ENCODE results near the gene CLIC5. TPM values are rescaled to one million over a fixed set of nuclear protein-coding genes. Genes with fewer than 3 reads are reported as not detected.
A peak's percentile ranks its signal among the peaks of the same experiment; 100 is the strongest.

CLIC5 gene
- total RNA-seq, 1 donor from 2014 or later: not detected

GRCh38 chr6:46044881-46045617 lies 29.4 kb upstream of the CLIC5 start:
- Histone ChIP-seq H3K27me3 (ENCODE audit: control insufficient read depth, insufficient read depth, low read length) (peaks cover 1% of the 10 kb centered on the region), H3K36me3 (ENCODE audit: control insufficient read depth, insufficient read depth, low read length) (no peaks in the 10 kb centered on the region), H3K4me3 (ENCODE audit: low read depth, low read length) (no peak overlapping the region)
- TF ChIP-seq CTCF (IDR thresholded peaks at IDR 0.05; ENCODE audit: insufficient read depth, low read length, severe bottlenecking): no peak
- DNase-seq (ENCODE audit: low read depth) (peak; percentile 93), FAIRE-seq (no peak)

- Histone ChIP-seq H3K36me3 (ENCODE audit: control insufficient read depth, insufficient read depth, low read length) (no peaks in the 10 kb centered on the region), H3K4me3 (ENCODE audit: low read depth, low read length) (no peak overlapping the region), H3K27me3 (ENCODE audit: control insufficient read depth, insufficient read depth, low read length) (no peaks in the 10 kb centered on the region)
- peak; percentile 59 for DNase-seq (ENCODE audit: low read depth)
- FAIRE-seq: no peak
- TF ChIP-seq CTCF (IDR thresholded peaks at IDR 0.05; ENCODE audit: insufficient read depth, low read length, severe bottlenecking): peak; percentile 73
These were observed 26.8 kb upstream of the CLIC5 start for GRCh38 chr6:46042355-46042999.

- no peak for DNase-seq (ENCODE audit: low read depth)
- H3K36me3 ChIP-seq (ENCODE audit: control insufficient read depth, insufficient read depth, low read length): no peaks in the 10 kb centered on the region
- FAIRE-seq: no peak
- H3K27me3 ChIP-seq (ENCODE audit: control insufficient read depth, insufficient read depth, low read length): no peaks in the 10 kb centered on the region
- no peak overlapping the region for H3K4me3 ChIP-seq (ENCODE audit: low read depth, low read length)
- TF ChIP-seq CTCF (IDR thresholded peaks at IDR 0.05; ENCODE audit: insufficient read depth, low read length, severe bottlenecking): no peak
These were observed 24.6 kb upstream of the CLIC5 start for GRCh38 chr6:46040288-46040687.

- no peak for FAIRE-seq
These were observed 24.0 kb upstream of the CLIC5 start for GRCh38 chr6:46039646-46040045.

GRCh38 chr6:46036911-46037310 lies 21.3 kb upstream of the CLIC5 start:
- FAIRE-seq (no peak), DNase-seq (ENCODE audit: low read depth) (no peak)
- H3K4me3 ChIP-seq (ENCODE audit: low read depth, low read length): no peak overlapping the region
- H3K27me3 ChIP-seq (ENCODE audit: control insufficient read depth, insufficient read depth, low read length): no peaks in the 10 kb centered on the region
- TF ChIP-seq CTCF (IDR thresholded peaks at IDR 0.05; ENCODE audit: insufficient read depth, low read length, severe bottlenecking): no peak
- no peaks in the 10 kb centered on the region for H3K36me3 ChIP-seq (ENCODE audit: control insufficient read depth, insufficient read depth, low read length)

More at GRCh38 chr6:46039646-46040045, 24.0 kb upstream of the CLIC5 start:
- no peaks in the 10 kb centered on the region for H3K36me3 ChIP-seq (ENCODE audit: control insufficient read depth, insufficient read depth, low read length)
- no peak for DNase-seq (ENCODE audit: low read depth)
- H3K4me3 ChIP-seq (ENCODE audit: low read depth, low read length): no peak overlapping the region
- no peak for TF ChIP-seq CTCF (IDR thresholded peaks at IDR 0.05; ENCODE audit: insufficient read depth, low read length, severe bottlenecking)
- no peaks in the 10 kb centered on the region for H3K27me3 ChIP-seq (ENCODE audit: control insufficient read depth, insufficient read depth, low read length)
